ENCODE data around the gene CD38.

Gene CD38

GRCh38 chr4:15899511-15899910 lies 121.4 kb downstream of the CD38 start:
- no peak for DNase-seq (ENCODE audit: extremely low read depth, low read depth)
- no peak for TF ChIP-seq CTCF (IDR thresholded peaks at IDR 0.05; ENCODE audit: low read depth, low read length, missing control alignments)
- H3K4me3 ChIP-seq (replicated peaks; ENCODE audit: low read depth, low read length): no peak overlapping the region

- no peak for TF ChIP-seq CTCF (IDR thresholded peaks at IDR 0.05; ENCODE audit: low read depth, low read length, missing control alignments)
- H3K4me3 ChIP-seq (replicated peaks; ENCODE audit: low read depth, low read length): no peak overlapping the region
- DNase-seq (ENCODE audit: extremely low read depth, low read depth): no peak
Measured at GRCh38 chr4:15901007-15901406, 122.9 kb downstream of the CD38 start.

GRCh38 chr4:15901998-15902397 lies 123.9 kb downstream of the CD38 start:
- DNase-seq (ENCODE audit: extremely low read depth, low read depth): no peak
- TF ChIP-seq CTCF (IDR thresholded peaks at IDR 0.05; ENCODE audit: low read depth, low read length, missing control alignments): no peak

GRCh38 chr4:15902746-15903145 lies 124.6 kb downstream of the CD38 start:
- DNase-seq (ENCODE audit: extremely low read depth, low read depth): no peak
- no peak for TF ChIP-seq CTCF (IDR thresholded peaks at IDR 0.05; ENCODE audit: low read depth, low read length, missing control alignments)
- H3K4me3 ChIP-seq (replicated peaks; ENCODE audit: low read depth, low read length): no peak overlapping the region

More at GRCh38 chr4:15901998-15902397, 123.9 kb downstream of the CD38 start:
- no peak overlapping the region for H3K4me3 ChIP-seq (replicated peaks; ENCODE audit: low read depth, low read length)
